Transverse colon (tissue), 3 donors: Measurements from ENCODE around the gene OR52A5.

Experiments used
- CTCF ChIP-seq, 5 experiments: fragments of 200-600 bp in 3 of 5; fragments of 450-650 bp in 2 of 5; sonication (generic) in 3 of 5; IDR thresholded peaks; 1 replicate in 2 of 5; 2 replicates in 3 of 5; pipeline ENCODE4 v1.5.1; 2016 to 2017; ENCODE audit warnings: antibody characterized with exemption in 5 of 5, inconsistent platforms in 3 of 5, mild to moderate bottlenecking in 2 of 5, moderate library complexity in 1 of 5
- EP300 ChIP-seq: sonication (generic); formaldehyde crosslinking; IDR thresholded peaks from one replicate; pipeline ENCODE4 v1.6.1; 2017; ENCODE audit warnings: antibody characterized with exemption, low read depth
- POLR2A ChIP-seq: fragments of 450-650 bp; IDR thresholded peaks from one replicate; pipeline ENCODE4 v1.6.1; 2016; ENCODE audit warnings: antibody characterized with exemption, mild to moderate bottlenecking, moderate library complexity

GRCh38 chr11:5115339-5115738 is 22.8 kb downstream of the OR52A5 start:
- TF ChIP-seq CTCF (IDR thresholded peaks at IDR 0.05): no peak
- no peak for TF ChIP-seq POLR2A
- TF ChIP-seq EP300: no peak
